HG02943 (cell line): ENCODE data around the gene FH.

Source experiments
- ATAC-seq: cut with Tn5 transposase; IDR thresholded peaks from one replicate; pipeline ENCODE4 v1.9.1; 2021; ENCODE audit warnings: mild to moderate bottlenecking, low read depth, moderate library complexity; ENCODE audit not compliant: unreplicated experiment

FH gene

GRCh38 chr1:241519308-241520079, at the start of gene FH:
TSS of gene FH (minus strand) at chr1:241519755. CDS start at chr1:241519722, 33 bp downstream.
- ATAC-seq, result peak; percentile 98

- no peak for ATAC-seq
These were observed 41.3 kb upstream of the FH start for GRCh38 chr1:241560849-241561187.

GRCh38 chr1:241560146-241560848, 40.7 kb upstream of the FH start:
- no peak for ATAC-seq

- no peak for ATAC-seq
These were observed 38.1 kb upstream of the FH start for GRCh38 chr1:241557551-241558193.

- ATAC-seq, result no peak
These were observed 37.5 kb upstream of the FH start for GRCh38 chr1:241557031-241557430.

GRCh38 chr1:241555526-241555925, 36.0 kb upstream of the FH start:
- ATAC-seq, result no peak

- ATAC-seq, result no peak
These were observed 34.5 kb upstream of the FH start for GRCh38 chr1:241553886-241554592.

GRCh38 chr1:241551759-241552638, 32.4 kb upstream of the FH start:
- ATAC-seq, result peak; percentile 76

- ATAC-seq, result no peak
These were observed 30.8 kb upstream of the FH start for GRCh38 chr1:241550318-241550717.

- ATAC-seq, result no peak
These were observed 28.5 kb upstream of the FH start for GRCh38 chr1:241548008-241548407.

GRCh38 chr1:241542199-241542907, 22.8 kb upstream of the FH start:
- no peak for ATAC-seq

GRCh38 chr1:241536969-241537368, 17.4 kb upstream of the FH start:
- ATAC-seq, result no peak

GRCh38 chr1:241536304-241536703, 16.7 kb upstream of the FH start:
- no peak for ATAC-seq

GRCh38 chr1:241533326-241534115, 14.0 kb upstream of the FH start:
- peak; percentile 37 for ATAC-seq

GRCh38 chr1:241532864-241533263, 13.3 kb upstream of the FH start:
- peak; percentile 51 for ATAC-seq

GRCh38 chr1:241532162-241532531, 12.6 kb upstream of the FH start, which contains the start of gene KMO:
TSS of gene KMO (plus strand) at chr1:241532378. CDS start at chr1:241532445, 67 bp downstream.
- ATAC-seq, result peak; percentile 42

- peak; percentile 66 for ATAC-seq
These were observed 11.9 kb upstream of the FH start for GRCh38 chr1:241531195-241532161.
